GM21717 (cell line): Measurements from ENCODE around the gene NXPH1.

ENCODE experiments used
- ATAC-seq: cut with Tn5 transposase; IDR thresholded peaks from one replicate; pipeline ENCODE4 v1.9.1; 2021; ENCODE audit warnings: mild to moderate bottlenecking, moderate library complexity; ENCODE audit not compliant: unreplicated experiment

The NXPH1 gene

GRCh38 chr7:8585591-8585990 is 152.2 kb downstream of the NXPH1 start:
- no peak for ATAC-seq

GRCh38 chr7:8590225-8590624 is 156.8 kb downstream of the NXPH1 start:
- no peak for ATAC-seq

GRCh38 chr7:8590791-8591190 is 157.4 kb downstream of the NXPH1 start:
- ATAC-seq, result no peak

- ATAC-seq, result no peak
Observed at GRCh38 chr7:8591289-8591688, 157.9 kb downstream of the NXPH1 start.

GRCh38 chr7:8592167-8592566 is 158.8 kb downstream of the NXPH1 start:
- no peak for ATAC-seq

GRCh38 chr7:8594115-8594514 is 160.7 kb downstream of the NXPH1 start:
- no peak for ATAC-seq

- ATAC-seq, result no peak
Observed at GRCh38 chr7:8597565-8597964, 164.2 kb downstream of the NXPH1 start.

- no peak for ATAC-seq
Observed at GRCh38 chr7:8601121-8601520, 167.7 kb downstream of the NXPH1 start.

- ATAC-seq, result no peak
Observed at GRCh38 chr7:8605221-8605620, 171.8 kb downstream of the NXPH1 start.

GRCh38 chr7:8612584-8612983 is 179.2 kb downstream of the NXPH1 start:
- no peak for ATAC-seq

- no peak for ATAC-seq
Observed at GRCh38 chr7:8613191-8613590, 179.8 kb downstream of the NXPH1 start.

- ATAC-seq, result no peak
Observed at GRCh38 chr7:8615019-8615418, 181.6 kb downstream of the NXPH1 start.

- ATAC-seq, result no peak
Observed at GRCh38 chr7:8618441-8619070, 185.1 kb downstream of the NXPH1 start.

- no peak for ATAC-seq
Observed at GRCh38 chr7:8620169-8620568, 186.8 kb downstream of the NXPH1 start.

GRCh38 chr7:8625612-8626011 is 192.2 kb downstream of the NXPH1 start:
- no peak for ATAC-seq

GRCh38 chr7:8627325-8627724 is 193.9 kb downstream of the NXPH1 start:
- no peak for ATAC-seq

GRCh38 chr7:8628656-8629055 is 195.2 kb downstream of the NXPH1 start:
- no peak for ATAC-seq

GRCh38 chr7:8629504-8629903 is 196.1 kb downstream of the NXPH1 start:
- ATAC-seq, result no peak

- ATAC-seq, result no peak
Observed at GRCh38 chr7:8637322-8637721, 203.9 kb downstream of the NXPH1 start.

GRCh38 chr7:8638076-8638475 is 204.7 kb downstream of the NXPH1 start:
- no peak for ATAC-seq

GRCh38 chr7:8639668-8640067 is 206.3 kb downstream of the NXPH1 start:
- ATAC-seq, result no peak

GRCh38 chr7:8640671-8641070 is 207.3 kb downstream of the NXPH1 start:
- ATAC-seq, result no peak
